Ishikawa (cell line): ENCODE results near the gene SERHL2.

Experiments
- CREB1 ChIP-seq: IDR thresholded peaks from 2 replicates; pipeline ENCODE4 v1.6.1; 2012; ENCODE audit warnings: low read depth
- EGR1 ChIP-seq: IDR thresholded peaks from 2 replicates; pipeline ENCODE4 v1.6.1; 2012
- EP300 ChIP-seq: IDR thresholded peaks from 2 replicates; pipeline ENCODE4 v1.6.1; 2012; ENCODE audit warnings: borderline replicate concordance
- FOXM1 ChIP-seq: IDR thresholded peaks from 2 replicates; pipeline ENCODE4 v1.6.1; 2012; ENCODE audit warnings: low read depth, borderline replicate concordance
- MAX ChIP-seq: IDR thresholded peaks from 2 replicates; pipeline ENCODE4 v1.6.1; 2012
- REST ChIP-seq: IDR thresholded peaks from 2 replicates; pipeline ENCODE4 v1.6.1; 2012; ENCODE audit warnings: low read depth, mild to moderate bottlenecking
- YY1 ChIP-seq: IDR thresholded peaks from 2 replicates; pipeline ENCODE4 v1.6.1; 2012; ENCODE audit warnings: low read depth

DNA sequence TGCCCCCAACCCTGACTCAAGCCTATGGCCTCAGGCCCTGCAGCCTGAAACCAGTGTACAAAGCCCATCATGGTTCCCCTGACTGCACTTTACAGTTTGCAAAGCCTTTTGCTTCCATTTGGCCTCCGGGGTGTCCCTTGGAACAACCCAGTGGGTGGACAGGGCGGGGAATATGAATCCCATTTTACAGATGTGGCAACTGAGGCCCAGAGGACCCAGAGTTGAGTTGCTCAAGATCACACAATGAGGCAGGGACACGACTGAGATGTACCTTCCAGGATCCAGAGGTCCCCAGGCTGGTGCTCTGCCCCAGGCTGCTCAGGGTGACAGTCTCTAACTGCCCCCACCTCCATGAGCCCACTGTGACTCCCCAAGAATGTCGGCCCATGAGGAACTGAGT lies 66.3 kb downstream of the SERHL2 start:
- TF ChIP-seq MAX: no peak
- no peak for TF ChIP-seq CREB1
- no peak for TF ChIP-seq YY1
- TF ChIP-seq EGR1: no peak
- TF ChIP-seq FOXM1: no peak
- no peak for TF ChIP-seq EP300
- no peak for TF ChIP-seq REST
